Measurements from ENCODE around the gene DFFA. TPM values are rescaled to one million over a fixed set of nuclear protein-coding genes. Genes with fewer than 3 reads are reported as not detected.

Gene DFFA
- total and polyA plus RNA-seq, 9 of the 15 experiments (the other 6 are each of a cell fraction or from before 2014, with no cell fraction given), result 39.6 to 74.8 (median 59.2) TPM

- TF ChIP-seq, protein P1, sequence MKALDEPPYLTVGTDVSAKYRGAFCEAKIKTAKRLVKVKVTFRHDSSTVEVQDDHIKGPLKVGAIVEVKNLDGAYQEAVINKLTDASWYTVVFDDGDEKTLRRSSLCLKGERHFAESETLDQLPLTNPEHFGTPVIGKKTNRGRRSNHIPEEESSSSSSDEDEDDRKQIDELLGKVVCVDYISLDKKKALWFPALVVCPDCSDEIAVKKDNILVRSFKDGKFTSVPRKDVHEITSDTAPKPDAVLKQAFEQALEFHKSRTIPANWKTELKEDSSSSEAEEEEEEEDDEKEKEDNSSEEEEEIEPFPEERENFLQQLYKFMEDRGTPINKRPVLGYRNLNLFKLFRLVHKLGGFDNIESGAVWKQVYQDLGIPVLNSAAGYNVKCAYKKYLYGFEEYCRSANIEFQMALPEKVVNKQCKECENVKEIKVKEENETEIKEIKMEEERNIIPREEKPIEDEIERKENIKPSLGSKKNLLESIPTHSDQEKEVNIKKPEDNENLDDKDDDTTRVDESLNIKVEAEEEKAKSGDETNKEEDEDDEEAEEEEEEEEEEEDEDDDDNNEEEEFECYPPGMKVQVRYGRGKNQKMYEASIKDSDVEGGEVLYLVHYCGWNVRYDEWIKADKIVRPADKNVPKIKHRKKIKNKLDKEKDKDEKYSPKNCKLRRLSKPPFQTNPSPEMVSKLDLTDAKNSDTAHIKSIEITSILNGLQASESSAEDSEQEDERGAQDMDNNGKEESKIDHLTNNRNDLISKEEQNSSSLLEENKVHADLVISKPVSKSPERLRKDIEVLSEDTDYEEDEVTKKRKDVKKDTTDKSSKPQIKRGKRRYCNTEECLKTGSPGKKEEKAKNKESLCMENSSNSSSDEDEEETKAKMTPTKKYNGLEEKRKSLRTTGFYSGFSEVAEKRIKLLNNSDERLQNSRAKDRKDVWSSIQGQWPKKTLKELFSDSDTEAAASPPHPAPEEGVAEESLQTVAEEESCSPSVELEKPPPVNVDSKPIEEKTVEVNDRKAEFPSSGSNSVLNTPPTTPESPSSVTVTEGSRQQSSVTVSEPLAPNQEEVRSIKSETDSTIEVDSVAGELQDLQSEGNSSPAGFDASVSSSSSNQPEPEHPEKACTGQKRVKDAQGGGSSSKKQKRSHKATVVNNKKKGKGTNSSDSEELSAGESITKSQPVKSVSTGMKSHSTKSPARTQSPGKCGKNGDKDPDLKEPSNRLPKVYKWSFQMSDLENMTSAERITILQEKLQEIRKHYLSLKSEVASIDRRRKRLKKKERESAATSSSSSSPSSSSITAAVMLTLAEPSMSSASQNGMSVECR (CRISPR knock-in tag; IDR thresholded peaks at IDR 0.05), result peak; percentile 31; the same call in 1 of the 2 replicates
- peak; percentile 69 for TF ChIP-seq KLF16 (IDR thresholded peaks at IDR 0.05)
- no peak for TF ChIP-seq RBM15 (IDR thresholded peaks at IDR 0.05; ENCODE audit: insufficient read depth, low read length)
- no peak for TF ChIP-seq IRF2 (CRISPR knock-in tag; IDR thresholded peaks at IDR 0.05)
- TF ChIP-seq ZNF695 (CRISPR knock-in tag; IDR thresholded peaks at IDR 0.05), result no peak
- TF ChIP-seq FOXA1 (IDR thresholded peaks at IDR 0.05; ENCODE audit: borderline replicate concordance), result no peak
- 0 out of 2 replicates have a peak, but pooled peaks have one; percentile 30 for TF ChIP-seq HCFC1 (IDR thresholded peaks at IDR 0.05; ENCODE audit: low read depth, low read length)
- TF ChIP-seq HOXB6 (CRISPR knock-in tag; IDR thresholded peaks at IDR 0.05; ENCODE audit: borderline replicate concordance), result no peak
- TF ChIP-seq CTCFL (IDR thresholded peaks at IDR 0.05; ENCODE audit: borderline replicate concordance, insufficient read depth, low read depth, low read length, poor library complexity, severe bottlenecking), result peak; percentile 82
- no peak for TF ChIP-seq PTBP1 (IDR thresholded peaks at IDR 0.05; ENCODE audit: low read depth, low read length)
- TF ChIP-seq MAZ (CRISPR knock-in tag; conservative IDR thresholded peaks at IDR 0.05 in 1 of 2, IDR thresholded peaks at IDR 0.05 in 1 of 2), result peak in 1 of 2 experiments; percentile 47; a peak in 1 of 4 replicates
- TF ChIP-seq ZNF407 (IDR thresholded peaks at IDR 0.05; ENCODE audit: low read depth), result peak; percentile 70; the same call in 1 of the 2 replicates
Measured at GRCh38 chr1:10494754-10495474, 22.6 kb upstream of the DFFA start (continued).

Data from K562 (cell line).